Measurements from ENCODE around the gene GALNTL6.
"Not testable (repeated sequence)": the region's sequence is repeated elsewhere in the genome, so short reads cannot be mapped to it uniquely, and the experiment has no call there.

The GALNTL6 gene

DNA sequence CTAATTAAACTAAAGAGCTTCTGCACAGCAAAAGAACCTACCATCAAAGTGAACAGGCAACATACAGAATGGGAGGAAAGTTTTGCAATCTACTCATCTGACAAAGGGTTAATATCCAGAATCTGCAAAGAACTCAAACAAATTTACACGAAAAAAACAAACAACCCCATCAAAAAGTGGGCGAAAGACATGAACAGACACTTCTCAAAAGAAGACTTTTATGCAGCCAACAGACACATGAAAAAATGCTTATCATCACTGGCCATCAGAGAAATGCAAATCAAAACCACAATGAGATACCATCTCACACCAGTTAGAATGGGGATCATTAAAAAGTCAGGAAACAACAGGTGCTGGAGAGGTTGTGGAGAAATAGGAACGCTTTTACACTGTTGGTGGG, 1104.2 kb downstream of the GALNTL6 start:
- H3K36me3 ChIP-seq (ENCODE audit: control insufficient read depth in 1 of 2, insufficient read depth in 2 of 2, low read depth in 1 of 2, low read length in 2 of 2); H2AFZ ChIP-seq (ENCODE audit: low read depth, low read length); H4K8ac ChIP-seq (ENCODE audit: low read length); DNase-seq; H3K4me3 ChIP-seq (ENCODE audit: insufficient read depth in 1 of 2, low read depth in 1 of 2, low read length in 2 of 2); H3K9me3 ChIP-seq (ENCODE audit: control insufficient read depth, low read length); H3K79me1 ChIP-seq (replicated peaks; ENCODE audit: low read length, poor library complexity, severe bottlenecking); H3K9ac ChIP-seq (ENCODE audit: low read length); H3K4me1 ChIP-seq (ENCODE audit: control insufficient read depth, insufficient read depth, low read depth, low read length); H4K91ac ChIP-seq (ENCODE audit: low read length); H3K23ac ChIP-seq (ENCODE audit: low read length in 2 of 2); H2BK5ac ChIP-seq (ENCODE audit: low read depth, low read length, poor library complexity, severe bottlenecking); H3K14ac ChIP-seq (ENCODE audit: low read length in 2 of 2); H3K27ac ChIP-seq (ENCODE audit: low read length, poor library complexity, severe bottlenecking); H2BK12ac ChIP-seq (ENCODE audit: low read length in 2 of 2); H3K18ac ChIP-seq (ENCODE audit: low read depth in 1 of 2, low read length in 2 of 2); H2BK15ac ChIP-seq (ENCODE audit: low read depth, poor library complexity, severe bottlenecking); H3K4ac ChIP-seq (ENCODE audit: low read depth in 1 of 2, low read length in 2 of 2); H3K4me2 ChIP-seq (ENCODE audit: low read length, poor library complexity, severe bottlenecking); H3K27me3 ChIP-seq (ENCODE audit: control insufficient read depth in 1 of 2, insufficient read depth in 1 of 2, low read length in 2 of 2); H2BK120ac ChIP-seq (ENCODE audit: low read depth, low read length); H2AK5ac ChIP-seq (ENCODE audit: low read length, severe bottlenecking): not testable (repeated sequence)
- 90% methylated on average over 2 of the region's 3 CpGs for WGBS

GRCh38 chr4:172919269-172919668, 1106.1 kb downstream of the GALNTL6 start:
- Histone ChIP-seq H3K27ac (ENCODE audit: low read length, poor library complexity, severe bottlenecking) (no peak overlapping the region), H3K4me2 (ENCODE audit: low read length, poor library complexity, severe bottlenecking) (no peak overlapping the region), H2BK5ac (ENCODE audit: low read depth, low read length, poor library complexity, severe bottlenecking) (no peak overlapping the region), H3K14ac (ENCODE audit: low read length in 2 of 2) (no peak overlapping the region), H3K18ac (ENCODE audit: low read depth in 1 of 2, low read length in 2 of 2) (no peak overlapping the region), H3K36me3 (ENCODE audit: control insufficient read depth in 1 of 2, insufficient read depth in 2 of 2, low read depth in 1 of 2, low read length in 2 of 2) (no peaks in the 10 kb centered on the region), H3K79me1 (replicated peaks; ENCODE audit: low read length, poor library complexity, severe bottlenecking) (no peaks in the 10 kb centered on the region), H2BK15ac (ENCODE audit: low read depth, poor library complexity, severe bottlenecking) (no peak overlapping the region), H2AK5ac (ENCODE audit: low read length, severe bottlenecking) (no peak overlapping the region), H4K8ac (ENCODE audit: low read length) (no peak overlapping the region), H3K27me3 (ENCODE audit: control insufficient read depth in 1 of 2, insufficient read depth in 1 of 2, low read length in 2 of 2) (no peaks in the 10 kb centered on the region), H3K4me3 (ENCODE audit: insufficient read depth in 1 of 2, low read depth in 1 of 2, low read length in 2 of 2) (no peak overlapping the region), H3K23ac (ENCODE audit: low read length in 2 of 2) (no peak overlapping the region), H2BK120ac (ENCODE audit: low read depth, low read length) (no peak overlapping the region), H2AFZ (ENCODE audit: low read depth, low read length) (no peak overlapping the region), H2BK12ac (ENCODE audit: low read length in 2 of 2) (no peak overlapping the region), H3K4me1 (ENCODE audit: control insufficient read depth, insufficient read depth, low read depth, low read length) (no peaks in the 10 kb centered on the region), H3K9ac (ENCODE audit: low read length) (no peak overlapping the region), H3K4ac (ENCODE audit: low read depth in 1 of 2, low read length in 2 of 2) (no peak overlapping the region), H3K9me3 (ENCODE audit: control insufficient read depth, low read length) (no peaks in the 10 kb centered on the region), H4K91ac (ENCODE audit: low read length) (no peak overlapping the region)
- 95% methylated on average over 4 of the region's 5 CpGs for WGBS
- DNase-seq, result no peak

DNA sequence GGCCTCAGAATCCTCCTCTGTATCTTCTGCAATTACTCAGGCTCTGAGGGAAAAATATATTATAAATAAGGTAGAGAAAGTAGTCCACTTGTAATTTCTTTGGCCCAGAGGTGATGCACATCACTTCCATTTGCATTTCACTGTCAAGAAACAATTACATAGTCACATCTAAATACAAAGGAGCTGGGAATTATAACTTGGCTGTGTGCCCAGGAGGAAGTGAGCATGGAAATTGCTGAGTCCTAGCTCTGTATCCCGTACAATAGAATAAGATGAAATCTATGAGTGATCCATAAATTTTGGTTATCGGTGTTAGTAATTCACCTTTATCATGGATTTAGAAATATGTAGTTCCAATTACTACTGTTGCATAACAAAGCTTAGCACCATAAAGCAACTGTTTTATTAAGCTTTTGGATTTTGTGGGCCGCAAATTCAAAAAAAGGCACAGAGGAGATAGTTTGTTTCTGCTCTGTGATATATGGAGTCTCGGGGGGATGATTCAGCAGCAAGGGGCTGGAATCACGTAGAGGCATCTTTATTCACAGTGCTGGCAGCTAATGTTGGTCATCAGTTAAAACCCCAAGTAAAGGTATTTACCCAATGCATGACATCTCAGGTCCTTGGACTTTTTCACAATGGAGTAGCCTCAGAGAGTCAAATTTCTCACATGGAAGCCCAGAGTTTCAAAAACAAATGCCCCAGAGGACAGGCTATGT, 1114.1 kb downstream of the GALNTL6 start:
- Histone ChIP-seq H2BK12ac (ENCODE audit: low read length in 2 of 2) (no peak overlapping the region), H2BK5ac (ENCODE audit: low read depth, low read length, poor library complexity, severe bottlenecking) (no peak overlapping the region), H3K27ac (ENCODE audit: low read length, poor library complexity, severe bottlenecking) (no peak overlapping the region), H3K4ac (ENCODE audit: low read depth in 1 of 2, low read length in 2 of 2) (no peak overlapping the region), H3K4me3 (ENCODE audit: insufficient read depth in 1 of 2, low read depth in 1 of 2, low read length in 2 of 2) (no peak overlapping the region), H3K18ac (ENCODE audit: low read depth in 1 of 2, low read length in 2 of 2) (no peak overlapping the region), H3K4me1 (ENCODE audit: control insufficient read depth, insufficient read depth, low read depth, low read length) (no peaks in the 10 kb centered on the region), H3K23ac (ENCODE audit: low read length in 2 of 2) (no peak overlapping the region), H3K9ac (ENCODE audit: low read length) (no peak overlapping the region), H2BK120ac (ENCODE audit: low read depth, low read length) (no peak overlapping the region), H3K9me3 (ENCODE audit: control insufficient read depth, low read length) (no peaks in the 10 kb centered on the region), H2AK5ac (ENCODE audit: low read length, severe bottlenecking) (no peak overlapping the region), H4K8ac (ENCODE audit: low read length) (no peak overlapping the region), H3K14ac (ENCODE audit: low read length in 2 of 2) (no peak overlapping the region), H3K36me3 (ENCODE audit: control insufficient read depth in 1 of 2, insufficient read depth in 2 of 2, low read depth in 1 of 2, low read length in 2 of 2) (no peaks in the 10 kb centered on the region), H2AFZ (ENCODE audit: low read depth, low read length) (no peak overlapping the region), H4K91ac (ENCODE audit: low read length) (no peak overlapping the region), H3K27me3 (ENCODE audit: control insufficient read depth in 1 of 2, insufficient read depth in 1 of 2, low read length in 2 of 2) (no peaks in the 10 kb centered on the region), H2BK15ac (ENCODE audit: low read depth, poor library complexity, severe bottlenecking) (no peak overlapping the region), H3K79me1 (replicated peaks; ENCODE audit: low read length, poor library complexity, severe bottlenecking) (no peaks in the 10 kb centered on the region), H3K4me2 (ENCODE audit: low read length, poor library complexity, severe bottlenecking) (no peak overlapping the region)
- DNase-seq, result no peak
- WGBS, result 87% methylated on average over 3 of the region's 5 CpGs

DNA sequence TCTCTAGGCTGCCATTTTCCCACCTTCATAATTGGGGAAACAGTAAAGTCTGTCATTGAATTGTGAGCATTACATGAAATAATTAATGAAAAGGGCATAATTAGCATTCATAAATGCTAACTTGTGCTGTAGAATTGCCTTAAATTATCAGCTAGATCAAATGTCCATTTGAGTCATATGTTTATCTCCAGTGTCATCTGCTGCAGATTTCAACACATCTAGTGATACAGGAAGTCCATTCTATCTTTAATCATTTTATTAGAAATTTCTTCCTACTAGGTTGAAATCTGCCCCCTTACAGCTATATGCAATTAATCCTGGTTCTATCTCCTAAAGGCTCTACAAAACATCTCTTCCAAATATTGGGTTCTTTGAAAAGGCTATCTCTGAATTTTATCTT, 1115.1 kb downstream of the GALNTL6 start:
- no peak overlapping the region for H2BK15ac ChIP-seq (ENCODE audit: low read depth, poor library complexity, severe bottlenecking)
- no peak overlapping the region for H2BK12ac ChIP-seq (ENCODE audit: low read length in 2 of 2)
- H3K27me3 ChIP-seq (ENCODE audit: control insufficient read depth in 1 of 2, insufficient read depth in 1 of 2, low read length in 2 of 2), result no peaks in the 10 kb centered on the region
- H4K8ac ChIP-seq (ENCODE audit: low read length), result no peak overlapping the region
- H3K27ac ChIP-seq (ENCODE audit: low read length, poor library complexity, severe bottlenecking), result no peak overlapping the region
- H3K4me3 ChIP-seq (ENCODE audit: insufficient read depth in 1 of 2, low read depth in 1 of 2, low read length in 2 of 2), result no peak overlapping the region
- H3K18ac ChIP-seq (ENCODE audit: low read depth in 1 of 2, low read length in 2 of 2), result no peak overlapping the region
- H3K4ac ChIP-seq (ENCODE audit: low read depth in 1 of 2, low read length in 2 of 2), result no peak overlapping the region
- no peaks in the 10 kb centered on the region for H3K36me3 ChIP-seq (ENCODE audit: control insufficient read depth in 1 of 2, insufficient read depth in 2 of 2, low read depth in 1 of 2, low read length in 2 of 2)
- no peak overlapping the region for H2AFZ ChIP-seq (ENCODE audit: low read depth, low read length)
- H3K9me3 ChIP-seq (ENCODE audit: control insufficient read depth, low read length), result no peaks in the 10 kb centered on the region
- H3K9ac ChIP-seq (ENCODE audit: low read length), result no peak overlapping the region
- no peak overlapping the region for H2BK120ac ChIP-seq (ENCODE audit: low read depth, low read length)
- no peak overlapping the region for H2BK5ac ChIP-seq (ENCODE audit: low read depth, low read length, poor library complexity, severe bottlenecking)
- H3K23ac ChIP-seq (ENCODE audit: low read length in 2 of 2), result no peak overlapping the region
- no peak overlapping the region for H3K14ac ChIP-seq (ENCODE audit: low read length in 2 of 2)
- no peaks in the 10 kb centered on the region for H3K79me1 ChIP-seq (replicated peaks; ENCODE audit: low read length, poor library complexity, severe bottlenecking)
- no peaks in the 10 kb centered on the region for H3K4me1 ChIP-seq (ENCODE audit: control insufficient read depth, insufficient read depth, low read depth, low read length)
- H4K91ac ChIP-seq (ENCODE audit: low read length), result no peak overlapping the region
- no peak overlapping the region for H2AK5ac ChIP-seq (ENCODE audit: low read length, severe bottlenecking)
- no peak for DNase-seq
- no peak overlapping the region for H3K4me2 ChIP-seq (ENCODE audit: low read length, poor library complexity, severe bottlenecking)
